ENCODE results near the gene GPR153.

- TF ChIP-seq, protein P1, sequence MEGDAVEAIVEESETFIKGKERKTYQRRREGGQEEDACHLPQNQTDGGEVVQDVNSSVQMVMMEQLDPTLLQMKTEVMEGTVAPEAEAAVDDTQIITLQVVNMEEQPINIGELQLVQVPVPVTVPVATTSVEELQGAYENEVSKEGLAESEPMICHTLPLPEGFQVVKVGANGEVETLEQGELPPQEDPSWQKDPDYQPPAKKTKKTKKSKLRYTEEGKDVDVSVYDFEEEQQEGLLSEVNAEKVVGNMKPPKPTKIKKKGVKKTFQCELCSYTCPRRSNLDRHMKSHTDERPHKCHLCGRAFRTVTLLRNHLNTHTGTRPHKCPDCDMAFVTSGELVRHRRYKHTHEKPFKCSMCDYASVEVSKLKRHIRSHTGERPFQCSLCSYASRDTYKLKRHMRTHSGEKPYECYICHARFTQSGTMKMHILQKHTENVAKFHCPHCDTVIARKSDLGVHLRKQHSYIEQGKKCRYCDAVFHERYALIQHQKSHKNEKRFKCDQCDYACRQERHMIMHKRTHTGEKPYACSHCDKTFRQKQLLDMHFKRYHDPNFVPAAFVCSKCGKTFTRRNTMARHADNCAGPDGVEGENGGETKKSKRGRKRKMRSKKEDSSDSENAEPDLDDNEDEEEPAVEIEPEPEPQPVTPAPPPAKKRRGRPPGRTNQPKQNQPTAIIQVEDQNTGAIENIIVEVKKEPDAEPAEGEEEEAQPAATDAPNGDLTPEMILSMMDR (IDR thresholded peaks at IDR 0.05): no peak
- no peak for TF ChIP-seq POLR2A (IDR thresholded peaks at IDR 0.05)
Observed at GRCh38 chr1:6273380-6273891, 12.5 kb upstream of the GPR153 start.
